Cerebellar cortex (tissue), 1 donor: ENCODE measurements around the gene MAGEB17.
"Not testable (repeated sequence)": the region's sequence is repeated elsewhere in the genome, so short reads cannot be mapped to it uniquely, and the experiment has no call there.

Source experiments
- DNase-seq: peaks from one replicate; pipeline ENCODE4 v3.0.0-alpha.2; 2015; ENCODE audit warnings: low spot score

MAGEB17 gene

DNA sequence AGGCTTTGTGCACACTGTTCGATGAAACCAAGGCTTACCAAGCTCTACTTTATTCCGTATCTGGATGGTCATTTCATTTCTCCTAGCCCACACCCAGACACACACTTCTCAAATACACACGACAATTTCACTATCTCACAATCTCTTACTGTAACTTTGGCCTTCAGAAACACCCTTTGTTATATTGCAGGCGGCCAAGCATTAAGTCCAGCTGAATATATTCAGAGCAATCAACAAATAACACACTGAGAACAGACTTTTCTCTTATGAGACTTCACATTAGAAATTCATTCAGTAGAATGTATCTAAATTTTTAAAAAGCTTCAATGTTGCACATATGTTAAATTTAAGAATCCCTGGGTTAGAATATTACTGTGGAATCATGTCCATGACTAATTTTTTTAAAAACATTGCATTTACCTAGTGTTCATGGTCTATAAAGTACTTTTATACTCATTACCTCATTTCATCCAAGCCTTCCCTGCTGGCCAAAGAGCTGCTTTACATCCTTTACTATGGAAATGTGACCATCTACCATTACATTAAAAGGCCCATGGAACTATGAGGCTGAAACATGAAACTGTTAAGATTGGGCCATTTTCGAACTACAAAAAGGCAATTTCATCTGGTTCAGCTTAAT lies 10.5 kb upstream of the MAGEB17 start:
- DNase-seq = no peak

DNA sequence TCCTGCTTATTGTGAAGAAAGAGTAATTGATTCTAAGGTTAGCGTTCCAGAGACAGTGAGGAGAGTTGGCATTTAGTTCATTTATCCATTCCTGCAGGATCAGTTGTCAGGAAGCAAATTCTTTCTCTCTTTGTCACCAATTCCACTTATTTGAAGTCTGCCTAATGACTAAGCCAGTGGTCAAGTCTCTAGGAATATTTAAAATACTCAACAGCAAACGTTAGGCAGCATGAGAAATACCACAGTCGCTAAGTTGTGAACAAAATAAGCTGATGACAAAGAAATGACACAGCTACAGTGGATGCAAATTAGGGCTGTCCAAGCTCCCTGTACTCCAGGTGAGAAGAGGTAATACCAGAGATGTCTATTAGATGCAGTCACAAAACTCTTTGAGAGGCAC lies 6.6 kb upstream of the MAGEB17 start:
- no peak for DNase-seq

DNA sequence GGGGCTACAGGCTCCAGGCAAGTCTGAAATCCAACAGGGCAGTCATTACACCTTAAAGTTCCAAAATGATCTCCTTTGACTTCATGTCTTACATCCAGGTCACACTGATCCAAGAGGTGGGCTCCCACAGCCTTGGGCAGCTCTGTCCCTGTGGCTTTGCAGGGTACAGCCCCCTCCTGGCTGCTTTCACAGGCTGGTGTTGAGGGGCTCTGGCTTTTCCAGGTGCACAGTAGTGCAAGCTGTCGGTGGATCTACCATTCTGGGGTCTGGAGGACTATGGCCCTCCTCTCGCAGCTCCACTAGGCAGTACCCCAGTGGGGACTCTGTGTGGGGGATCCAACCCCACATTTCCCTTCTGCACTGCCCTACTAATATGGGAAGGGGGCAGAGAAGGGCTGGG lies 6.1 kb upstream of the MAGEB17 start:
- not testable (repeated sequence) for DNase-seq

DNA sequence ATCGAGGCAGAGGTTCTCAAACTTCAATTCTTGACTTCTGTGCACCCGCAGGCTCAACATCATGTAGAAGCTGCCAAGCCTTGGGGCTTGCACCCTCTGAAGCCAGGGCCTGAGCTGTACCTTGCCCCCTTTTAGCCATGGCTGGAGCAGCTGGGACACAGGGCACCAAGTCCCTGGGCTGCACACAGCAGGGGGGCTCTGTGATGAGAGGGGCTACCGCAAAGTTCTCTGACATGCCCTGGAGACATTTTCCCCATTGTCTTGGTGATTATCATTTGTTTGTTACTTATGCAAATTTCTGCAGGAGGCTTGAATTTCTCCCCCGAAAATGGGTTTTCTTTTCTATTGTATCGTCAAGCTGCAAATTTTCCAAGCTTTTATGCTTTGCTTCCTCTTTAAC lies 4.9 kb upstream of the MAGEB17 start:
- no peak for DNase-seq

DNA sequence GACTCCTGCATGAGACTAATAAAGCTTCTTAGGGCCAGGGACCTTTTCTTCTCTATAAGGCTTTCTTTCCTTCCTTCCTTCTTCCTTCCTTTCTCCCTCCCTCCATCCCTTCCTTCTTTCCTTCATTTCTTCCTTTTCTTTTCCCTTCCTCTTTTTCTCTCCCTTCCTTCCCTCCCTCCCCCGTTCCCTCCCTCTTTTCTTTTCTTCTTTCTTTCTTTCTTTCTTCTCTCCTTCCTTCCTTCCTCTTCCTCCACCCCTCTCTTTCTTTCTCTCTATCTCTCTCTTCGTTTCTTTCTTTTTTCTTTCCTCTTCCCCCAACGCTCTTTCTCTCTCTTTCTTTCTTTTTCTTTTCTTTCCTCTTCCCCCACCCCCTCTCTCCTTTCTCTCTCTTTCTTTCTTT lies 2.5 kb upstream of the MAGEB17 start:
- no peak for DNase-seq

DNA sequence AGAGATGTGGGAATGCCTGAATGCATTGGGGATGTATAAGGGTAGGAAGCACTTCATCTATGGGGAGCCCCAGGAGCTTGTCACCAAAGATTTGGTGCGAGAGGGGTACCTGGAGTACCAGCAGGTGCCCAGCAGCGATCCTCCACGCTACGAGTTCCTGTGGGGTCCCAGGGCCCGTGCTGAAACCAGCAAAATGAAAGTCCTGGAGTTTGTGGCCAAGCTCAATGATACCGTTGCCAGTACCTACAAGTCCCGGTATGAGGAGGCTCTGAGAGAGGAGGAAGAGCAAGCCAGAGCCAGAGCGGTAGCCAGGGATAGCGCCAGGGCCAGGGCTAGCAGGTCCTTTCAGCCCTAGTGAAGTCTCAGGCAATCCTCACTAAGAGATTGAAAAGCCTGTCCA lies 3.8 kb downstream of the MAGEB17 start:
- no peak for DNase-seq

DNA sequence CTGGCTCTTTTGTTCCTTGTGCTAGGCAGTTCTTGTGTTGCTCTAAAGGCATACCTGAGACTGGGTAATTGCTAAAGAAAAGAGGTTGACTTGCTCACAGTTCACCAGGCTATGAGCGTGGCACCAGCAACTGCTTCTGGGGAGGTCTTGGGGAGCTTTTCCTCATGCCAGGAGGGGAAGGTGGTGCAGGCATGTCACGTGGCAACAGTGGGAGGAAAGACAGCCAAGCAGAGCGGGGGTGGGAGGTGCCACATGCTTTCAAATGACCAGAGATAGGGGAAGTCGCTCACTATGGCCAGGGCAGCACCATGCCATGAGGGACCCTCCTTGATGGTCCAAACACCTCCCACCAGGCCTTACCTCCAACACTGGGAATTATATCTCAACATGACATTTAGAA lies 4.7 kb downstream of the MAGEB17 start:
- DNase-seq = no peak

DNA sequence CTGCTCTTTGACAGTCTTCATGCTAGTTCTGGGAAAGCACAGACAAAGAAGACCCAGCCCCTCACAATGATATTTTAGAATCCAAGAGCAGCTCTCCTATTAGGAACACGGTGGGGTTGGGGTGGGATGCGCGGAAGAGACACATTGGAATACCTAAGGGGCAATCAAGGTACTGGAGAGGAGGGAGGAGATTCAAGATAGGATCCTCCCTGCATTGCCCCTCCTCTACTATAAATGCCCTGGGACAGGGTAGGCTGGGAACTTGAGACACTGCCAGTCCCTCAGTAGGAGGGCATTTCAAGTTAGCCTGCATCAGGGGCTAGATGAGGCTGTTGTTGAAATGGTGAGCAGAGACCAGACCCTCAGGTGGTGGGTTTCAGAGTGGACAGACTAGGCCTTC lies 5.1 kb downstream of the MAGEB17 start:
- no peak for DNase-seq

DNA sequence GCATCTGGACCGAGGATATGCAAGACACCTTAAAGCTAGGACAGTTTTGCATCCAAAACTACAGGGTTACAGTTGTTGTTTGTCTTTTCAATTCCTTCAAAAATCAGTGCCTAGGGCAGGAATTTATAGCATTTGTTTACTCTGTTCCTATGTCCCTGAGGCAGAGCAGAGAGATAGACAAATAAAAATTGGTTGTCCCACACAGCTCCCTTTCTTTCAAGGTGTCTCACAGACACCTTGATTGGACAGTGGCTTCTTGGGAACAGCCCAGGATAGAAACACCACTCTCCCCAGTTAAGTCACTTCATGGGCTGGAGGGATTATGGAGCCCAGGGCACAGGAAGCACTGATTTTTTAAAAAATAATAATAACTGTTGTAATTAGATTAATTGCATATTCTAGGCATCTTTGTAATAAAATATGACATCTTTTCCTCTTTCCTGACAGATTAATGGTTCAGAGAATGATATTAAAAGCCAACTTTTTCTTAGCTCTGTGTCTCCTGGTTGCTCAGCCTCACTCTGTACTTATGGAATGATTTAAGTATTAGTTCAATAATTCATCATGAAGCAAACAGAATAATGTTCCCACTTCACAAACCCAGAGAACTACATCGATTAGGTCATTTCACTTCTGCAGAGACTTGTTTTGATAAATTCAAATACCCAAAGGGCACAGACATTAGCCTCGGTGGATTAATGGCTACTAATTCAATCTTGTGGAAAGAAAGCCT lies 8.2 kb downstream of the MAGEB17 start:
- no peak for DNase-seq

DNA sequence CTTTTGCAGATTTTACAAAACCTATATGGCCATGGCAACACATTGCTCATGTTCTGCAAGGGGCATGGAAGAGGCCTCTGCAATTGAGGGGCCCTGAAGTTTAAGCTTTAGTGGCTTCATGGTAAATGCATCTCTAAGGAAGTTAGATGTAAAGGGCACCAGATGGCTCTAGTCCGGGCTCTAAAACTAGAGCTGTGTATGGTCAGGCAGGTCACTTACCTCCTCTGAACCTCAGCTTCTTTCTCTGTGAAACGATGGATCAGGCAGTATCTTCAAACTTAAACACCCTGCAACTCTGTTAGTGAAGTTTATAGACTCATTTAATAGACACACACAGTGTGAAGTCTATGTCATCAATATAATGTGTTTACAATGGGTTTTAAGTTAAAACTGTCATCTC lies 10.0 kb downstream of the MAGEB17 start:
- no peak for DNase-seq

DNA sequence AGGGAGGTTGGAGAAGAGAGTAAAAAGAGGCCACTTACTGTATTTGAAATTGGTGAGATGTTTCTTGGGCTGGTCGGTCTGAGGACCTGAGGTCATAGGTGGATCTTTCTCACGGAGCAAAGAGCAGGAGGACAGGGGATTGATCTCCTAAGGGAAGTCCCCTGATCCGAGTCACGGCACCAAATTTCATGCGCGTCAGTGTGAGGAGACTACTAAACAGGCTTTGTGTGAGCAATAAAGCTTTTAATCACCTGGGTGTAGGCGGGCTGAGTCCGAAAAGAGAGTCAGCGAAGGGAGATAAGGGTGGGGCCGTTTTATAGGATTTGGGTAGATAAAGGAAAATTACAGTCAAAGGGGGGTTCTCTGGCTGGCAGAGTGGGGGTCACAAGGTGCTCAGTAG lies 16.6 kb downstream of the MAGEB17 start:
- not testable (repeated sequence) for DNase-seq

DNA sequence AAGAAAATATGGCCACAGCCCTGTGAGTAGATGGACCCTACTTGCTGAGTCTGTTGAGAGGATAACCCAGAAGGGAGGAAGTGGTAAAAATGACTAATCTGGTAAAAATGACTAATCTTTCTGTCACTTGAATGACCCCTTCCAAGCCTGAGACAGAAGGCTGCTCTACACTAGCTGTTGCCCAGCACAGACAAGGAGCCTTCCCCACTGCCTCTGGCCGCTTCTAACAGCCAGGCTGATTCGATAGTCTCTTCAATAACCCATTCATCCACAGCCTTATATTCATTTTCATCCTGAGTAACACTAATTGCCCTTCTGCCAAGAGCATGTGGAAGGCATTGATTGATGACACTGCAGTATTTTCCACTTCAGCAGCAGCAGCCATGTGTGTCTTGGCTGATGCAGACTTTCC lies 18.4 kb downstream of the MAGEB17 start:
- DNase-seq = no peak

DNA sequence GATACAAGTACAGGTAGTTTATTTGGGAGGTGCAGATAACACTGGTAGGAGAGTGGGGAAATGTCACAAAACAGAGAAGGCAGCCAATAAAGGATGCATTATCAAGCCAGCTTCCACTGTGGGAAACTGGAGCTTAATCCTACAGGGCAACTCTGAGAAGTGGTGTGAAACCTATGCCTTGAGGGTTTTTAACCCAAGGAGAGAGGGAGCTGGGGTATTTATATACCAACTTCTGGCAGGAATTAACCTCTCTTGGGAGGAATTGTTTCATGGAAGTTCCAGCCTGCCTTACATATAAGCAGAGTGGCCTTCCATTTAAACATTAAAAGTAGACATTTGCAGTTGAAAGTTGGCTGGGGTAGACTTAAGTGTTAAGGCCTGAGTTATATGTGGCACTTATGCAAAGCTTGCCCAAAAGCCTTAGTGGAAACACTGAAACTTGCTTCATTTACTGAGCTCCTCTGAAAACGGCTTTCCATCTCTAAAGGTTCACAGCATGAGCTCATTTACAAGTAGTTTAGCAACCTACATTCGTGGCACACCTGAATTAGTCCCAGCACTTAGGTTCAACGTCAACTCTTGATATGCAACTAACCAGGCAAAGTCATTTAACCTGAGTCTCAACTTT lies 19.2 kb downstream of the MAGEB17 start:
- no peak for DNase-seq

DNA sequence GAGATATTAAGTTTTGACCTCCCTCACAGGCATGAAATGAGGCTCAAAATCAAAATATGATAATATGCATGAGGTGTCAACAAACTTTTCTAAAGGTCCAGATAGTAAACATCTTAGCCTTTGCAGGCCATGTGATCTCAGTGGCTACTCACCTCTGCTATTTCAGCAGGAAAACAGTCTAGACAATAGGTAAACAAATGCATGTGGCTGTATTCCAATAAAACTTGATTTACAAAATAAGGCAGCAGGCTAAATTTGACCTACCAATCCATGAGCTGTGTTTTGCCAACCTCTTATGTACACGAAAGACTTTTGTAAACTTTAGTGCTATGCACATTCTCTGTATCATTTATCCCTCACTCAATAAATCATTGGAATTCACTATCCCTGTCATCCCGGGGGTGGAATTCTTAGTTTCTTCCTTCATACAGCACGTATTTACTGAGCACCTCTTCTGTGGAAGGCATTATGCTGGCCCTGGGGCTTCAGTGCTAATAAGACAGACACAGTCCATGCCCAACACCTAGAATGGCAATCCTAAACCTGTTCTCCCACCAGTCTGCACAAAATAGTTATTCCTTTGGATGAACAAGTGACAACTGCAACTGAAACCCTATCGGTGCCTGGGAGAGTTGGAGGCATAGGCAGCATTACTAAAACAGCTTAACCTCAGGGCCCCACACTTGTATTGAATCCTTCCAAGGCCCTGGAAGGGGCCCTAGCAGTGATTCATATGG lies 19.9 kb downstream of the MAGEB17 start:
- DNase-seq = no peak

DNA sequence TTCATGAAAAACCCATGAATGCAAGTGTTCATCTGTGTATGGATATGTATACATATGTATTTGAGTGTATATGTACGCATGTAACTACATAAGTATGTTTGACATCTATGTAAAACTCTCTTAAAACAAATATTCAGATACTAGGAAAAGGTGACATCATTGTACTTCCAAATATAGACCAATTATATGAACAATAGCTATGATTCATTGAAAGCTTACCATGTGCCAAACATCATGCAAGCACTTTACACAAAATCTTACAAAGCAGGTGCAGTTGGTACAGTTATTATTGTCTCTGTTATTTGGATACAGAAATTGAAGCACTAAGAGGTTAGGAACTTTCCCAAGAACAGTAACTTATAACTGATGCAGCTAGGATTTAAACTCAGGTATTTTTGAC lies 21.4 kb downstream of the MAGEB17 start:
- DNase-seq = no peak

DNA sequence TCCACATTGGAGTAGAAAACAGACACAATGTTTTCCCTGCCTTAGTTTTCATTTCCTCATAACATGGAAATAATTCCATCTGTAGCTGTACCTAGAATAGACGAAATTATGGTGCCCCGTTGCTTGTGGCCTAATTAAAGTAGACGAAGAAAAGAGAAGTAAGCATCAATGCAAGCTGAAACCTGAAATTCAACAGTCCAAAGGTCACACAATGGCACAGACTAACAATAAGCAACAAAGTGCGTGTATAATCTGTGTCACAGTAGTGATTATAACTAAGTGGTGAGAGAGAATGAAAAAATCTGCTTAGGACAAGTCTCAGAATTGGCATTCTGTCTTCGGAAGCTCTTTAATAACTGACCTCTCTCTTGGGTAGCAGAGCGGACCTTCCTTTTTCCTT lies 24.3 kb downstream of the MAGEB17 start:
- no peak for DNase-seq

DNA sequence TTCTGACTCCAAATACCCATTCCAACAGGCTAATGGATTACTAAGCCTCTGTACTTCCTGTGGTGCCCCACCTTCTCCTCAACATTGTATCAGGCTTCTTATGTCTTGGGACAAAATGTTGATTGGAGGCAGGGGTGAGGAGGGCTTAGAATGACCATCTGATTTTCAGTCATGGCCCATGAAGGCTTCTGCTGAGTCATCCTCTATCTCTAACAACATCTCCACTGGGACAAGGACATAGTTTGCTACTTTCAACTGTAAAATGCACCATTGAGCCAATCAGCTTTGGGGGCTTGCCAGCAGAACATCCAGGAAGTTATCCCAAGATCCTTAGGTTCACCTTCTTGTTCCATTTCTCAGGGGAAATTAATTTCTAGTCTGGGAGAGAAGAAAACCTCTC lies 29.5 kb downstream of the MAGEB17 start:
- no peak for DNase-seq

DNA sequence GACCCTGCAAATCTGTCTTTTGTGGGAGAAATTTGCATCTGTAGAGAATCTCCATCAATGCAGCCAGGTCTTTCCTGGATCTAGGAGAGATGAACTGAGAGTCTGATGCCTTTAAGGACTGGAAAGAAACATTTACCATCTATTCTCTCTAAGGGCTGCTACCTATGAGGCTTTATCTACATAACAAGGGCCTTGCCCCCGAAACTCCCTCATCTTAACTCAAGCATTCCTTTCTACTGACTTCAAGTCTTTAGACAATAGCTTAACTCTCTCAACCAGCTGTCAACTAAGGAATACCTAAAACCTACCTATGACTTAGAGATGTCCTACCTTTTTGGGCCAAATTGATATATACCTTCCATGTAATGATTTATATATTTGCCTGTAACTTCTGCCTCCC lies 32.1 kb downstream of the MAGEB17 start:
- no peak for DNase-seq

DNA sequence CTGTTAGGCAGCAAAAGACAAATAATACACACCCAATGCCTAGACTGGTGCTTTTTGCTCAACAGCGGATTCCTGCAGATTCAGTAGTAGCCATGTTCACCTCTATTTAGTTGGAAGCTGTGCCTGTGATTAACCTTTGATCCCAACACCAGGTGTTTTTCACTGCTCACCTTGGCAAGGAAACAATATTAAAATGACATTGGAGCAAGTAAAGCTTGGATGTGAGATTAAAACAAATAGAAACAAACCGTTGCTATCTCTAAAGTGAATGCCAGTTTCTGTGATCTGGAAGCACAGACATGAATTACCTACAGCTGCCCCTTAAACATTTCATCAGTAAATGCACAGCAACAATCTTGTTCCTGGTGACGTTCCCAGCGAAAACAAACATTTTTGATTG lies 35.7 kb downstream of the MAGEB17 start:
- DNase-seq = no peak

DNA sequence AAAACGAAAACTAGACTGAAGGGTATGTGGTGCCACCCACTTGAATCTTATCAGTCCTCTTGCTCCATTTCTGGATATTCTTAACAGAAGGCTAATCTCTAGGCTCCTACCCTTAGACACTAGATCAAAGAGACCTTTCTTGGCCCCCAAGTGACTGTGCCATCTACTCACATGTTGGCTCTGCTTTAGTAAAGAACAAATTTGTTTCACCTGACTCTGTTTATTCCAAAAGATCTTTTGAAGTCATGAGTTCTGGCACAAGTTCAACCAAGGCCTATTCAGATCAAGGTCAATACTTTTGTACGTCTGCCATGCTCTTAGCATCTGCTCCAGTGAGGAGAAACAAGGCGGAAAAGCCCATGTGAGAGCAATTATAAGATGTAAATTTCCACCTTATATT lies 37.3 kb downstream of the MAGEB17 start:
- DNase-seq = no peak

DNA sequence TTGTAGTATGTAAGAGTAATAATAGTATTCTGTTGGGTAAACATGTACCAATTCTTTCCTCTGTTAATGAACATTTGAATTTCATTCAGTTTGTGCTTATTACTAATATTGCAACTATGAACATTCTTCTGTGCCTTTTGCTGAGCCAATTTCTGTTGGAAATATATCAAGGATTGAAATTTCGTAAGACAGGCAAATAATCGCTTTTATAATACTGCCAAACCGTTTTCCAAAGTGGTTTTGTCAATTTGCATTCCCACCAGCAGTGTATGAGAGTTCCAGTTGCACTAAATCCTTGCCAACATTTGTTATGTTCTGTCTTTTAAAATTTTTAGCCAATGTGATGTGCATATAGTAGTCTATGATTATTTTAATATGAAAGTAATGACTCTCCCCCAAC lies 38.6 kb downstream of the MAGEB17 start:
- DNase-seq = no peak

DNA sequence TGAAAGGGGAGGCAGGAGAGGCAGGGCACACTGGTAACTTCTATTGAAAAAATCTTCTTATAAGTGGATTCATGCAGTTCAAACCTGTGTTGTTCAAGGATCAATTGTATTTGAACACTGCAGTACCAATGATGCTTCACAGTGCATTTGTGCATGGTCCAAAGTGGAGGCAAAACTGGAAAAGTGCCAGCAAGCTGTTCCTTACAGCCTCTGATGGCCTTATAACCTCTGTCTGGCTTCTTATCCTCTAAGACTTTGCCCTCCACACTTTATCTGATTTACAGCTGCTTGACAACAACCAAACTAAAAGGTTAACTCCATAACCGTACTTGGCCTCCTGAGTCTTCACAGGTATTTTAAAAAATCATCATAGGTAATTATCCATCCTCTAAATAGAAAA lies 40.4 kb downstream of the MAGEB17 start:
- no peak for DNase-seq

DNA sequence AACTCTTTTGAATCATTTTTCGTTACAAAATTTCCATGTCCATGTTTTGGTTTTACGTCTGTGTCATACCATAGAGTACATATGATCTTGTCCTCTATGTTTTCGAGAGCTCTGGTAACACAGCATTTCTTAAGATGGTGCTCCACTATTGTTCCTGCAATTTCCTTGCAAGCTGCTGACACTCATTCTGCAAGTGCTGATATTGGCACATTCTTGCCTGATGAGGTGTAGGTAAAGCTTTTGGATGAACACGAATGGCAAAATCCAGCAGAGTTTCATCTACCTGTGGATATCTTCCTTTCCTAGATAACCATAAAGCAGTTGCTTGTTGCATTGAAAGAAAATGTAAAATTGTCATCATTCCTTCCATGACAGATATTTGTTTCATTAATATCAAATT lies 41.3 kb downstream of the MAGEB17 start:
- no peak for DNase-seq
